GM19099 (cell line): ENCODE measurements around the gene SGCA.

Source experiments
- POLR2A ChIP-seq: IDR thresholded peaks from 3 replicates; pipeline ENCODE4 v1.6.1; 2011; ENCODE audit warnings: low read depth; ENCODE audit not compliant: insufficient read length; ENCODE audit errors: extremely low read depth

The SGCA gene

GRCh38 chr17:50196826-50197225, 31.0 kb downstream of the SGCA start:
- no peak for TF ChIP-seq POLR2A

GRCh38 chr17:50198026-50198669, 32.3 kb downstream of the SGCA start:
- no peak for TF ChIP-seq POLR2A

- no peak for TF ChIP-seq POLR2A
These were observed 33.5 kb downstream of the SGCA start for GRCh38 chr17:50199211-50199802.

- TF ChIP-seq POLR2A, result no peak
These were observed 34.1 kb downstream of the SGCA start for GRCh38 chr17:50199803-50200456.

- TF ChIP-seq POLR2A, result no peak
These were observed 34.9 kb downstream of the SGCA start for GRCh38 chr17:50200457-50201275.

GRCh38 chr17:50201276-50201854, 35.6 kb downstream of the SGCA start, which contains the start of gene COL1A1:
Gene COL1A1, minus strand, starts transcription at chr17:50201631. Its CDS starts 118 bp downstream, at chr17:50201513.
- no peak for TF ChIP-seq POLR2A

GRCh38 chr17:50203086-50203485, 37.3 kb downstream of the SGCA start:
- no peak for TF ChIP-seq POLR2A

- no peak for TF ChIP-seq POLR2A
These were observed 38.0 kb downstream of the SGCA start for GRCh38 chr17:50203604-50204345.

- no peak for TF ChIP-seq POLR2A
These were observed 38.6 kb downstream of the SGCA start for GRCh38 chr17:50204431-50204830.

GRCh38 chr17:50205111-50205962, 39.5 kb downstream of the SGCA start:
- no peak for TF ChIP-seq POLR2A

- TF ChIP-seq POLR2A, result no peak
These were observed 40.2 kb downstream of the SGCA start for GRCh38 chr17:50205963-50206505.

- no peak for TF ChIP-seq POLR2A
These were observed 40.9 kb downstream of the SGCA start for GRCh38 chr17:50206604-50207293.
